GM12878 (cell line): ENCODE results near the gene DUS3L. TPM values are rescaled to one million over a fixed set of nuclear protein-coding genes. Genes with fewer than 3 reads are reported as not detected.

Source experiments
- ATAC-seq: fragments of 200-7000 bp; cut with Tn5 transposase; 3 replicates; pipeline ENCODE4 v1.9.1; 2020; ENCODE audit warnings: mild to moderate bottlenecking, moderate library complexity
- BruUV-seq: library from RNA; stranded (reverse); fragments of 400-500 nt; replicated peaks from 2 replicates; lab custom pipeline; 2021; lab: Mats Ljungman, UMichigan
- CTCF ChIA-PET: fragments of 300-600 bp; sonication (Branson Sonifier 250); formaldehyde crosslinking; extraction: SDS; loops from one replicate; lab custom pipeline; 2021; ENCODE audit warnings: inconsistent platforms; lab: Yijun Ruan, JAX
- POLR2A ChIA-PET: fragments of 350-600 bp; formaldehyde crosslinking; extraction: SDS; loops from one replicate; lab custom pipeline; 2021; ENCODE audit warnings: inconsistent platforms; lab: Charles Lee
- RAD21 ChIA-PET: fragments of 300-600 bp; sonication (Branson Sonifier 250); formaldehyde crosslinking; loops from one replicate; lab custom pipeline; 2023; ENCODE audit warnings: antibody characterized with exemption; ENCODE audit not compliant: unreplicated experiment; lab: Charles Lee
- SMC1A ChIA-PET: fragments of 300-600 bp; sonication (Branson Sonifier 250); formaldehyde crosslinking; loops from one replicate; lab custom pipeline; 2023; ENCODE audit not compliant: unreplicated experiment, uncharacterized antibody; lab: Charles Lee
- DNase-seq: peaks from one replicate; pipeline ENCODE4 v3.0.0-alpha.2; 2011; ENCODE audit warnings: low read depth, low spot score
- FAIRE-seq: peaks from 3 replicates; lab custom pipeline; 2011; peaks lifted over from hg19 to GRCh38; lab: Jason Lieb, UNC
- H2AFZ ChIP-seq: 2 replicates; pipeline ENCODE4 v1.6.0; 2011; ENCODE audit warnings: low read depth, low read length, control low read depth; ENCODE audit not compliant: control insufficient read depth
- H3K27ac ChIP-seq: 2 replicates; pipeline ENCODE4 v1.5.1; 2011; ENCODE audit warnings: control low read depth; ENCODE audit not compliant: control insufficient read depth, insufficient read depth
- H3K27me3 ChIP-seq, 2 experiments: replicated peaks in 1 of 2; 2 replicates each; pipeline versions ENCODE4 v1.6.0 to v1.6.1; 2011; ENCODE audit warnings: low read length in 1 of 2; ENCODE audit not compliant: control insufficient read depth in 2 of 2, insufficient read depth in 2 of 2
- H3K36me3 ChIP-seq, 2 experiments: 2 replicates each; pipeline ENCODE4 v1.5.1; 2011; ENCODE audit warnings: low read length in 1 of 2; ENCODE audit not compliant: control insufficient read depth in 2 of 2, insufficient read depth in 2 of 2
- H3K4me1 ChIP-seq: 2 replicates; pipeline ENCODE4 v1.6.1; 2011; ENCODE audit warnings: mild to moderate bottlenecking, low read length, moderate library complexity, mixed read lengths; ENCODE audit not compliant: control insufficient read depth, insufficient read depth
- H3K4me2 ChIP-seq: 2 replicates; pipeline ENCODE4 v1.6.0; 2011; ENCODE audit warnings: control low read depth; ENCODE audit not compliant: control insufficient read depth, insufficient read depth
- H3K4me3 ChIP-seq: fragments of 200-600 bp; sonication (generic); 2 replicates; pipeline ENCODE4 v1.5.1; 2016
- H3K79me2 ChIP-seq: 2 replicates; pipeline ENCODE4 v1.6.0; 2011; ENCODE audit warnings: low read length; ENCODE audit not compliant: control insufficient read depth, insufficient read depth
- H3K9ac ChIP-seq: 2 replicates; pipeline ENCODE4 v1.8.0; 2011; ENCODE audit warnings: low read length, control low read depth, mixed read lengths; ENCODE audit not compliant: control insufficient read depth, insufficient read depth
- H3K9me3 ChIP-seq: replicated peaks from 3 replicates; pipeline ENCODE4 v1.5.1; 2011; ENCODE audit warnings: mild to moderate bottlenecking, low read length; ENCODE audit not compliant: control insufficient read depth, insufficient read depth
- H4K20me1 ChIP-seq: 2 replicates; pipeline ENCODE4 v1.6.0; 2011; ENCODE audit not compliant: control insufficient read depth, insufficient read depth
- CHD2 ChIP-seq: IDR thresholded peaks from 2 replicates; pipeline ENCODE4 v1.6.1; 2011; ENCODE audit warnings: low read depth, low read length, improper control_type of control experiment, borderline replicate concordance
- FOS ChIP-seq: IDR thresholded peaks from 3 replicates; pipeline ENCODE4 v1.6.1; 2011; ENCODE audit warnings: borderline replicate concordance; ENCODE audit not compliant: insufficient read length; ENCODE audit errors: extremely low read depth
- JUNB ChIP-seq: IDR thresholded peaks from 2 replicates; pipeline ENCODE4 v1.6.1; 2016; ENCODE audit warnings: antibody characterized with exemption, mild to moderate bottlenecking
- JUND ChIP-seq: IDR thresholded peaks from 2 replicates; pipeline ENCODE4 v1.6.1; 2012; ENCODE audit warnings: low read depth, mild to moderate bottlenecking, low read length, improper control_type of control experiment, moderate library complexity
- PML ChIP-seq: IDR thresholded peaks from 2 replicates; pipeline ENCODE4 v1.6.1; 2012; ENCODE audit warnings: low read length, inconsistent platforms
- PRDM15 ChIP-seq: fragments of 450-650 bp; formaldehyde crosslinking; IDR thresholded peaks from 2 replicates; pipeline ENCODE4 v1.4.0; 2020; ENCODE audit warnings: mild to moderate bottlenecking, moderate library complexity
- TCF3 ChIP-seq: IDR thresholded peaks from 2 replicates; pipeline ENCODE4 v1.6.1; 2012; ENCODE audit warnings: low read depth, mild to moderate bottlenecking, low read length, borderline replicate concordance; ENCODE audit not compliant: insufficient read depth
- WGBS: methylation state at CpG from one replicate; pipeline ENCODE4 v1.1.6; 2016; ENCODE audit warnings: low lambda C conversion rate; ENCODE audit not compliant: insufficient replicate concordance, insufficient coverage; ENCODE audit errors: missing lambda C conversion rate; 5-methylcytosine and 5-hydroxymethylcytosine counted together
- in situ Hi-C: fragments of 300-500 bp; cut with MboI; formaldehyde crosslinking; loops from 9 replicates; pipeline ENCODE4 v1.14.3; 2018; ENCODE audit warnings: mixed read lengths
- intact Hi-C: fragments of 100-400 bp; cut with micrococcal nuclease; formaldehyde crosslinking; loops from one replicate; pipeline ENCODE4 v1.14.2; 2022; ENCODE audit not compliant: unreplicated experiment
- polyA plus RNA-seq, 11 experiments: library from polyadenylated mRNA; depleted of rRNA in 4 of 11; unstranded in 6 of 11; stranded (reverse) in 5 of 11; fragments of >200 nt; fragmentation: Nextera tagmentation in 4 of 11; fragmentation: Illumina TruSeq in 1 of 11; extraction: Ambion mirVana in 4 of 11; extraction: Trizol in 1 of 11; gene quantifications; 1 replicate in 1 of 11; 2 replicates in 10 of 11; pipeline versions ENCODE4 v1.2.1 to v1.2.3, GENCODE V29; 2011 to 2016; ENCODE audit warnings: inconsistent platforms in 2 of 11, missing spikeins in 2 of 11, low read depth in 1 of 11
- total RNA-seq, 4 experiments: library from RNA; depleted of rRNA in 3 of 4; stranded (reverse); fragments of >200 nt in 3 of 4; fragmentation: Illumina TruSeq in 1 of 4; extraction: Trizol in 1 of 4; gene quantifications; 2 replicates each; pipeline versions ENCODE4 v1.2.1 to v1.2.3, GENCODE V29; 2013 to 2021

DUS3L gene
- total and polyA plus RNA-seq, 10 of the 15 experiments (the other 5 are each of a cell fraction or from before 2014, with no cell fraction given): 0.64 to 47.6 (median 31.1) TPM

GRCh38 chr19:5753743-5754142 is 37.2 kb downstream of the DUS3L start:
- Histone ChIP-seq H3K9ac (no peak overlapping the region), H3K4me2 (no peak overlapping the region), H4K20me1 (no peaks in the 10 kb centered on the region), H2AFZ (no peak overlapping the region), H3K27ac (no peak overlapping the region), H3K36me3 (no peaks in the 10 kb centered on the region), H3K9me3 (no peaks in the 10 kb centered on the region), H3K4me1 (no peaks in the 10 kb centered on the region), H3K27me3 (no peaks in the 10 kb centered on the region), H3K79me2 (no peaks in the 10 kb centered on the region), H3K4me3 (no peak overlapping the region)
- BruUV-seq: no TSS peak
- ChIA-PET POLR2A (interaction anchor here (0.5 kb wide), 1 partner anchor 13 kb away, joined by 5 read pairs; no protein-coding TSS in a partner anchor), RAD21 (no interaction called here), CTCF (no interaction called here), SMC1A (no interaction called here)
- no peak for DNase-seq
- intact Hi-C loops: no loop called here
- WGBS: 25% methylated on average over 6 of the region's 6 CpGs
- ATAC-seq: no peak
- in situ Hi-C loops: no loop called here
- no peak for FAIRE-seq
- no peak for TF ChIP-seq CHD2
- TF ChIP-seq PML: no peak
- no peak for TF ChIP-seq PRDM15 (CRISPR knock-in tag)
- TF ChIP-seq TCF3: no peak
- TF ChIP-seq FOS: no peak
- TF ChIP-seq JUNB: no peak
- no peak for TF ChIP-seq JUND
